ENCODE results near the gene MRPS10.

GRCh38 chr6:42159431-42160024 is 58.1 kb downstream of the MRPS10 start:
- no peak for TF ChIP-seq POLR2A (IDR thresholded peaks at IDR 0.05; ENCODE audit: low read depth, low read length)
- TF ChIP-seq CTCF (IDR thresholded peaks at IDR 0.05; ENCODE audit: extremely low read depth in 1 of 2, insufficient read depth in 1 of 2, low read depth in 1 of 2, low read length in 2 of 2): no peak
- no peak for TF ChIP-seq JUN (IDR thresholded peaks at IDR 0.05; ENCODE audit: borderline replicate concordance, insufficient read depth, insufficient read length, low read depth)
